AG04450 (cell line): Measurements from ENCODE around the gene PLCB2. TPM values are rescaled to one million over a fixed set of nuclear protein-coding genes. Genes with fewer than 3 reads are reported as not detected.

Source experiments
- CTCF ChIA-PET: fragments of 300-600, 350-600 bp; formaldehyde crosslinking; extraction: SDS; loops from one replicate; lab custom pipeline; 2022; ENCODE audit warnings: antibody characterized with exemption, inconsistent platforms; lab: Charles Lee
- POLR2A ChIA-PET: fragments of 350-600 bp; formaldehyde crosslinking; extraction: SDS; loops from one replicate; lab custom pipeline; 2021; ENCODE audit warnings: antibody characterized with exemption, inconsistent platforms; lab: Yijun Ruan, JAX
- DNase-seq: peaks from one replicate; pipeline ENCODE4 v3.0.0-alpha.2; 2011; ENCODE audit warnings: low read depth, low spot score
- H3K27ac ChIP-seq: one replicate; pipeline ENCODE4 v1.5.1; 2012; ENCODE audit warnings: low read depth, low read length, control low read depth
- H3K27me3 ChIP-seq: one replicate; pipeline ENCODE4 v1.6.0; 2012; ENCODE audit warnings: low read length; ENCODE audit not compliant: control insufficient read depth, insufficient read depth
- H3K4me3 ChIP-seq: 2 replicates; pipeline ENCODE4 v1.5.1; 2011; ENCODE audit warnings: mild to moderate bottlenecking, low read depth, low read length, control low read depth
- H3K9me3 ChIP-seq: 2 replicates; pipeline ENCODE4 v1.5.1; 2012; ENCODE audit warnings: low read length; ENCODE audit not compliant: control insufficient read depth, insufficient read depth
- polyA plus RNA-seq: library from polyadenylated mRNA; depleted of rRNA; stranded (reverse); fragments of >200 nt; gene quantifications from 2 replicates; pipeline ENCODE4 v1.2.3, GENCODE V29; 2011
- TF ChIP-seq, protein P1 (sequence below): IDR thresholded peaks from 2 replicates; pipeline ENCODE4 v1.5.1; 2011; ENCODE audit warnings: low read depth, low read length, control low read depth, inconsistent platforms

Gene PLCB2
- polyA plus RNA-seq, 1 experiment = 0.24 TPM

DNA sequence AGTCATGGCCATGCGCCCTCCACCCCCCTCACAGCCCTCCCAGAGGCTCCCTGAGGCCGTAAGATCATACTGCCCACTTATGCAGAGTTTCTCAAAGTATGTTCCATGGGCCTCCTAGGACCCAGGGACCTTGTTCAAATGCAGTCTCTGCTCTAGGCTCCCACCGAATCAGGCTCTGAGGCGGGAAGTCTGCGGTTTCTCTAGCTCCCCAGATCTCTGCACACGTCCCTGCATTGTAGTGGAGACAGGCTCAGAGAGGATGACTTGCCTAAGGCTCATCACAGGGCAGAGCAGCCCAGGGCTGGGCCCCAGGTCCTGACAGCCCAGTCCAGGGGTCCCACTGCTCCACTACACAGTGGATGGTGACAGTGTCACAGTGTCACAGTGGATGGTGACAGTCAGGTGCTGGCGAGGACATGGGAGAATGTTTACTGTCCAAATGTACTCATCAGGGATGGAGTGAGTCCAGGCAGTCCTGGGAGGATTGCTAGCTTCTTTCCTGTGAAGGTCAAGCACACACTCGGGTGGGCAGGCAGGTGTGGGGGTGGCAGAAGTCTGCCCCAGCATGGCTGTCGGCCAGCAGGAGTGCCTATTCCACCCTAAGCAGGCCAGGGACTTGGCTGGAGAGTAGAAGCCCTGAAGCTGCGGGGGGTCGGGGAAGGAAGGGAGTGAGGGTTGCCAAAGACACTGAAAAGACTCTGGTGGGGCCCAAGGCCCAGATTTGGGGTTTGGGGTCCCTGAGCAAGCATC lies 37.3 kb downstream of the PLCB2 start:
- no peak for DNase-seq
- CTCF ChIA-PET = interaction anchor here (1.0 to 12.2 kb wide), 4 partner anchors 9 to 147 kb away, joined by 3 to 670 read pairs (median 11); no protein-coding TSS in a partner anchor
- POLR2A ChIA-PET = no interaction called here
- no peak overlapping the region for H3K4me3 ChIP-seq
- no peak overlapping the region for H3K27ac ChIP-seq
- peaks cover 5% of the 10 kb centered on the region for H3K27me3 ChIP-seq
- no peaks in the 10 kb centered on the region for H3K9me3 ChIP-seq
- TF ChIP-seq, protein P1, sequence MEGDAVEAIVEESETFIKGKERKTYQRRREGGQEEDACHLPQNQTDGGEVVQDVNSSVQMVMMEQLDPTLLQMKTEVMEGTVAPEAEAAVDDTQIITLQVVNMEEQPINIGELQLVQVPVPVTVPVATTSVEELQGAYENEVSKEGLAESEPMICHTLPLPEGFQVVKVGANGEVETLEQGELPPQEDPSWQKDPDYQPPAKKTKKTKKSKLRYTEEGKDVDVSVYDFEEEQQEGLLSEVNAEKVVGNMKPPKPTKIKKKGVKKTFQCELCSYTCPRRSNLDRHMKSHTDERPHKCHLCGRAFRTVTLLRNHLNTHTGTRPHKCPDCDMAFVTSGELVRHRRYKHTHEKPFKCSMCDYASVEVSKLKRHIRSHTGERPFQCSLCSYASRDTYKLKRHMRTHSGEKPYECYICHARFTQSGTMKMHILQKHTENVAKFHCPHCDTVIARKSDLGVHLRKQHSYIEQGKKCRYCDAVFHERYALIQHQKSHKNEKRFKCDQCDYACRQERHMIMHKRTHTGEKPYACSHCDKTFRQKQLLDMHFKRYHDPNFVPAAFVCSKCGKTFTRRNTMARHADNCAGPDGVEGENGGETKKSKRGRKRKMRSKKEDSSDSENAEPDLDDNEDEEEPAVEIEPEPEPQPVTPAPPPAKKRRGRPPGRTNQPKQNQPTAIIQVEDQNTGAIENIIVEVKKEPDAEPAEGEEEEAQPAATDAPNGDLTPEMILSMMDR = no peak

- ChIA-PET POLR2A (no interaction called here), CTCF (interaction anchor here (1.0 to 12.2 kb wide), 4 partner anchors 9 to 148 kb away, joined by 3 to 670 read pairs (median 11); no protein-coding TSS in a partner anchor)
- DNase-seq = no peak
- peaks cover 5% of the 10 kb centered on the region for H3K27me3 ChIP-seq
- H3K4me3 ChIP-seq = no peak overlapping the region
- H3K9me3 ChIP-seq = no peaks in the 10 kb centered on the region
- TF ChIP-seq, protein P1 = no peak
- no peak overlapping the region for H3K27ac ChIP-seq
These were observed 38.1 kb downstream of the PLCB2 start for GRCh38 chr15:40269604-40270003.

DNA sequence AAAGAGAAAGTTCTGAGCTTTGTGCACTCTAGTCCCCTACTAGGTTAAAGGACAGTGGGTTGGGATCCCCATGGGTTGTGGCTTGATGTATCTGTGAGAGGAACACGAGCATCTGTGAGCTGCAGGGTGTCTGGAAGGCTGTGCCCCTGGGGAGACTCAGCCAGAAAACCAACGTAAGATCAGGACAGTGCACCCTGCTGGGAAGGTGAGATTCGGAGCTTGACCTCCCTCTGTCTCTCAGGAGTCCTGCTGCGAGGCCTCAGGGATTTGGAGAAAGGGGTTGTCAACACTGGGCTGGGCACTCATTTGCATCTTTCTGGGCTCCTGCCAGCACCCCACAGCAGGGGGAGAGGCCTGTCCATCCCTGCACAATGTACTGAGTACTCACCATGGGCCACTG lies 40.1 kb downstream of the PLCB2 start:
- Histone ChIP-seq H3K27ac (no peak overlapping the region), H3K4me3 (no peak overlapping the region), H3K27me3 (peaks cover 3% of the 10 kb centered on the region), H3K9me3 (no peaks in the 10 kb centered on the region)
- DNase-seq = no peak
- ChIA-PET POLR2A (interaction anchor here (1.0 kb wide), 1 partner anchor 18 kb away, joined by 3 read pairs; no protein-coding TSS in a partner anchor), CTCF (interaction anchor here (1.0 to 2.1 kb wide), 3 partner anchors 11 to 50 kb away, joined by 3 to 10 read pairs (median 10); no protein-coding TSS in a partner anchor)
- TF ChIP-seq, protein P1 = no peak

GRCh38 chr15:40266828-40267304 lies 40.9 kb downstream of the PLCB2 start:
- POLR2A ChIA-PET = no interaction called here
- CTCF ChIA-PET = interaction anchor here (0.6 to 7.9 kb wide), 4 partner anchors 7 to 50 kb away, joined by 3 to 82 read pairs (median 7); no protein-coding TSS in a partner anchor
- peak overlapping the region; percentile 80 for H3K27ac ChIP-seq
- no peak overlapping the region for H3K4me3 ChIP-seq
- H3K27me3 ChIP-seq = peaks cover 3% of the 10 kb centered on the region
- TF ChIP-seq, protein P1 = no peak
- H3K9me3 ChIP-seq = no peaks in the 10 kb centered on the region
- DNase-seq = peak; percentile 57

- no peak for DNase-seq
- H3K27ac ChIP-seq = no peak overlapping the region
- peaks cover 3% of the 10 kb centered on the region for H3K27me3 ChIP-seq
- no peak overlapping the region for H3K4me3 ChIP-seq
- no peaks in the 10 kb centered on the region for H3K9me3 ChIP-seq
- POLR2A ChIA-PET = no interaction called here
- TF ChIP-seq, protein P1 = no peak
- CTCF ChIA-PET = interaction anchor here (5.2 to 7.9 kb wide), 2 partner anchors 8 to 49 kb away, joined by 23 to 82 read pairs; no protein-coding TSS in a partner anchor
These were observed 41.9 kb downstream of the PLCB2 start for GRCh38 chr15:40265875-40266274.
